Esophagus muscularis mucosa (tissue), 3 donors: Measurements from ENCODE around the gene ZNF182.

Experiments used
- CTCF ChIP-seq, 3 experiments: fragments of 200-600 bp in 2 of 3; fragments of 450-650 bp in 1 of 3; sonication (generic) in 2 of 3; IDR thresholded peaks; one replicate each; pipeline ENCODE4 v1.5.1; 2017 to 2019; ENCODE audit warnings: antibody characterized with exemption in 3 of 3, mild to moderate bottlenecking in 2 of 3, moderate library complexity in 1 of 3
- EP300 ChIP-seq: sonication (generic); formaldehyde crosslinking; IDR thresholded peaks from one replicate; pipeline ENCODE4 v1.6.1; 2017; ENCODE audit warnings: antibody characterized with exemption

GRCh38 chrX:47958761-47959342, 44.9 kb downstream of the ZNF182 start:
- no peak for TF ChIP-seq CTCF (IDR thresholded peaks at IDR 0.05)
- TF ChIP-seq EP300 = no peak
